Chondrocyte (in vitro differentiated cells): ENCODE results near the gene FGF12. TPM values are rescaled to one million over a fixed set of nuclear protein-coding genes. Genes with fewer than 3 reads are reported as not detected.

Experiments used
- DNase-seq: peaks from one replicate; pipeline ENCODE4 v3.0.0; 2021; ENCODE audit warnings: mixed read lengths, low spot score
- H3K27ac Mint-ChIP-seq: one replicate; pipeline ENCODE4 v1.8.0; 2021; ENCODE audit warnings: mild to moderate bottlenecking, moderate library complexity, mixed read lengths; ENCODE audit not compliant: unreplicated experiment
- H3K27me3 Mint-ChIP-seq: 2 replicates; pipeline ENCODE4 v1.8.0; 2021; ENCODE audit warnings: low read depth, mixed read lengths
- H3K36me3 Mint-ChIP-seq: 2 replicates; pipeline ENCODE4 v1.8.0; 2021; ENCODE audit warnings: low read depth, mixed read lengths
- H3K4me1 Mint-ChIP-seq: 2 replicates; pipeline ENCODE4 v1.8.0; 2021; ENCODE audit warnings: low read depth, mild to moderate bottlenecking, mixed read lengths
- H3K4me3 Mint-ChIP-seq: one replicate; pipeline ENCODE4 v1.8.0; 2021; ENCODE audit warnings: mild to moderate bottlenecking, moderate library complexity, mixed read lengths; ENCODE audit not compliant: unreplicated experiment
- H3K9me3 Mint-ChIP-seq: 2 replicates; pipeline ENCODE4 v1.8.0; 2021; ENCODE audit warnings: low read depth, mixed read lengths
- CTCF ChIP-seq: fragments of 200-600 bp; sonication (generic); IDR thresholded peaks from 2 replicates; pipeline ENCODE4 v1.5.0; 2021; ENCODE audit warnings: antibody characterized with exemption, mild to moderate bottlenecking, moderate library complexity
- total RNA-seq: library from RNA; stranded (reverse); gene quantifications from 3 replicates; pipeline ENCODE4 v1.2.1, GENCODE V29; 2021

FGF12 gene
- total RNA-seq, 1 donor from 2014 or later, result 0.15 TPM

GRCh38 chr3:192410684-192410960, 316.7 kb downstream of the FGF12 start:
- H3K4me1 Mint-ChIP-seq, result peaks cover 13% of the 10 kb centered on the region
- no peak for TF ChIP-seq CTCF
- H3K36me3 Mint-ChIP-seq, result no peaks in the 10 kb centered on the region
- peaks cover 3% of the 10 kb centered on the region for H3K9me3 Mint-ChIP-seq
- H3K27me3 Mint-ChIP-seq, result peaks cover 67% of the 10 kb centered on the region
- H3K27ac Mint-ChIP-seq, result no peak overlapping the region
- H3K4me3 Mint-ChIP-seq, result no peak overlapping the region
- no peak for DNase-seq

GRCh38 chr3:192409838-192410683, 317.3 kb downstream of the FGF12 start:
- peak; percentile 21 for TF ChIP-seq CTCF
- Mint-ChIP-seq H3K4me3 (peak overlapping the region; percentile 37), H3K9me3 (peaks cover 3% of the 10 kb centered on the region), H3K27me3 (peaks cover 70% of the 10 kb centered on the region), H3K36me3 (no peaks in the 10 kb centered on the region), H3K27ac (no peak overlapping the region), H3K4me1 (peaks cover 13% of the 10 kb centered on the region)
- DNase-seq, result no peak

GRCh38 chr3:192409201-192409837, 318.0 kb downstream of the FGF12 start:
- Mint-ChIP-seq H3K4me3 (peak overlapping the region; percentile 70), H3K27ac (no peak overlapping the region), H3K4me1 (peaks cover 13% of the 10 kb centered on the region), H3K36me3 (no peaks in the 10 kb centered on the region), H3K27me3 (peaks cover 72% of the 10 kb centered on the region), H3K9me3 (peaks cover 3% of the 10 kb centered on the region)
- peak; percentile 82 for DNase-seq
- TF ChIP-seq CTCF, result no peak

GRCh38 chr3:192408647-192409200, 318.6 kb downstream of the FGF12 start:
- peaks cover 70% of the 10 kb centered on the region for H3K27me3 Mint-ChIP-seq

More at GRCh38 chr3:192408647-192409200, 318.6 kb downstream of the FGF12 start:
- H3K4me3 Mint-ChIP-seq, result peak overlapping the region; percentile 70
- H3K9me3 Mint-ChIP-seq, result peaks cover 3% of the 10 kb centered on the region
- TF ChIP-seq CTCF, result no peak
- H3K4me1 Mint-ChIP-seq, result peaks cover 13% of the 10 kb centered on the region
- no peak overlapping the region for H3K27ac Mint-ChIP-seq
- H3K36me3 Mint-ChIP-seq, result no peaks in the 10 kb centered on the region
- DNase-seq, result no peak
